PC-3 (cell line): ENCODE measurements around the gene IL1RN.

Source experiments
- CTCF ChIP-seq: fragments of 300-600 bp; sonication (generic); conservative IDR thresholded peaks from 2 replicates; pipeline ENCODE4 v1.5.1; 2017; ENCODE audit warnings: antibody characterized with exemption, low read depth, mild to moderate bottlenecking, low read length
- EZH2 ChIP-seq: fragments of 300-600 bp; sonication (generic); IDR thresholded peaks from one replicate; pipeline ENCODE4 v1.6.1; 2017; ENCODE audit warnings: antibody characterized with exemption, mild to moderate bottlenecking, low read length; ENCODE audit not compliant: unreplicated experiment

- TF ChIP-seq CTCF, result no peak
- no peak for TF ChIP-seq EZH2
These were observed 52.1 kb downstream of the IL1RN start for GRCh38 chr2:113179446-113180045.
